ENCODE measurements around the gene EIF1AD. TPM values are rescaled to one million over a fixed set of nuclear protein-coding genes. Genes with fewer than 3 reads are reported as not detected.
A peak's percentile ranks its signal among the peaks of the same experiment; 100 is the strongest.

Gene EIF1AD
- total RNA-seq, 1 experiment from 2014 or later: 55.2 TPM

DNA sequence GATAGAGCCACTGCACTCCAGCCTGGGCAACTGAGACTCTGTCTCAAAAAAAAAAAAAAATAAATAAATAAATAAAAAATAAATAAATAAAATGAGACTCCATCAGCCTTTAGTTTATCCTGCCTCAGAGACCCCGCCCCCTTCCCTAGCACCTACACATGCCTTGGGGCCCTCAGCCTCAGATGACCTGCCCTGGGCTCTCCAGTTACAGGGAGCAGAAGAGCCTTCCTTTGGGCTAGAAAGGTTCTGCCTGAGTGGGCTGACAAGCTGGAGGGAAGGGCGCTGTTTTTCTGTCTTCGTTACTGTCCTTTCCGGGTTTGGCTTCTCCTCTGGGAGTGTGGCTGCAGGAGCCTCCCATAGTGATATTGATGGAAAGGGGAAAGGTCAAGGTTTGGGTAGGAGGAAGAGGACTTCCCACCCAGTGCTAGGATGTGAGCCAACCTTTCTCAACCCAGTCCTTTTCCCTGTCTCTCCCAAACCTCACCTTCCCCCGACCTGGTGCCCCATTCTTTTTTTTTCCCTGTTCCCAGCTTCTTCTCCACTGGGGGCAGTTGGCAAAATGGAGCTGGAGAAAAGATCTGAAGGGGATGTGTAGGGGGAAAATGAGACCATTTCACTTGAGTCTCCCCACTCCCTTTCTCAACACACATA lies 48.7 kb upstream of the EIF1AD start:
- H3K79me2 ChIP-seq (ENCODE audit: low read depth): peaks cover 36% of the 10 kb centered on the region
- peak overlapping the region; percentile 75 for H3K27ac ChIP-seq
- peaks cover 27% of the 10 kb centered on the region for H3F3A ChIP-seq (ENCODE audit: insufficient read depth, low read depth)
- H3K4me2 ChIP-seq: peak overlapping the region; percentile 96
- H3K4me1 ChIP-seq (replicated peaks; ENCODE audit: insufficient read depth): peaks cover 20% of the 10 kb centered on the region
- H4K20me1 ChIP-seq (ENCODE audit: insufficient read depth): peaks cover 11% of the 10 kb centered on the region; the same call in 1 of the 2 replicates
- no peaks in the 10 kb centered on the region for H3K9me2 ChIP-seq (ENCODE audit: insufficient read depth)
- H3K27me3 ChIP-seq (ENCODE audit: insufficient read depth, low read depth): no peaks in the 10 kb centered on the region
- DNase-seq: no peak
- TF ChIP-seq, protein P1, sequence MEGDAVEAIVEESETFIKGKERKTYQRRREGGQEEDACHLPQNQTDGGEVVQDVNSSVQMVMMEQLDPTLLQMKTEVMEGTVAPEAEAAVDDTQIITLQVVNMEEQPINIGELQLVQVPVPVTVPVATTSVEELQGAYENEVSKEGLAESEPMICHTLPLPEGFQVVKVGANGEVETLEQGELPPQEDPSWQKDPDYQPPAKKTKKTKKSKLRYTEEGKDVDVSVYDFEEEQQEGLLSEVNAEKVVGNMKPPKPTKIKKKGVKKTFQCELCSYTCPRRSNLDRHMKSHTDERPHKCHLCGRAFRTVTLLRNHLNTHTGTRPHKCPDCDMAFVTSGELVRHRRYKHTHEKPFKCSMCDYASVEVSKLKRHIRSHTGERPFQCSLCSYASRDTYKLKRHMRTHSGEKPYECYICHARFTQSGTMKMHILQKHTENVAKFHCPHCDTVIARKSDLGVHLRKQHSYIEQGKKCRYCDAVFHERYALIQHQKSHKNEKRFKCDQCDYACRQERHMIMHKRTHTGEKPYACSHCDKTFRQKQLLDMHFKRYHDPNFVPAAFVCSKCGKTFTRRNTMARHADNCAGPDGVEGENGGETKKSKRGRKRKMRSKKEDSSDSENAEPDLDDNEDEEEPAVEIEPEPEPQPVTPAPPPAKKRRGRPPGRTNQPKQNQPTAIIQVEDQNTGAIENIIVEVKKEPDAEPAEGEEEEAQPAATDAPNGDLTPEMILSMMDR (conservative IDR thresholded peaks at IDR 0.05): no peak
- TF ChIP-seq EZH2 (IDR thresholded peaks at IDR 0.05; ENCODE audit: low read depth): no peak
- H3K9me3 ChIP-seq (ENCODE audit: insufficient read depth, low read depth): no peaks in the 10 kb centered on the region
- ChIA-PET CTCF (interaction anchor here (0.6 kb wide), 5 partner anchors 12 to 369 kb away, joined by 3 to 9 read pairs (median 4); partner anchors contain the start of gene FIBP), POLR2A (ENCODE audit: unreplicated experiment) (interaction anchor here (0.7 kb wide), 2 partner anchors 338 to 759 kb away, joined by 5 read pairs; no protein-coding TSS in a partner anchor)
- BruUV-seq (replicated peaks): no TSS peak
- peak overlapping the region; percentile 97 for H2AFZ ChIP-seq
- peak overlapping the region; percentile 99; the same call in 1 of the 2 replicates for H3K4me3 ChIP-seq
- intact Hi-C loops (cut with micrococcal nuclease; ENCODE audit: unreplicated experiment): loop anchor here (5.0 kb wide), 1 partner anchor 478 kb away; the partner anchor contains the start of genes FAM89B and ZNRD2
- peaks cover 16% of the 10 kb centered on the region for H3K36me3 ChIP-seq (ENCODE audit: low read depth)

DNA sequence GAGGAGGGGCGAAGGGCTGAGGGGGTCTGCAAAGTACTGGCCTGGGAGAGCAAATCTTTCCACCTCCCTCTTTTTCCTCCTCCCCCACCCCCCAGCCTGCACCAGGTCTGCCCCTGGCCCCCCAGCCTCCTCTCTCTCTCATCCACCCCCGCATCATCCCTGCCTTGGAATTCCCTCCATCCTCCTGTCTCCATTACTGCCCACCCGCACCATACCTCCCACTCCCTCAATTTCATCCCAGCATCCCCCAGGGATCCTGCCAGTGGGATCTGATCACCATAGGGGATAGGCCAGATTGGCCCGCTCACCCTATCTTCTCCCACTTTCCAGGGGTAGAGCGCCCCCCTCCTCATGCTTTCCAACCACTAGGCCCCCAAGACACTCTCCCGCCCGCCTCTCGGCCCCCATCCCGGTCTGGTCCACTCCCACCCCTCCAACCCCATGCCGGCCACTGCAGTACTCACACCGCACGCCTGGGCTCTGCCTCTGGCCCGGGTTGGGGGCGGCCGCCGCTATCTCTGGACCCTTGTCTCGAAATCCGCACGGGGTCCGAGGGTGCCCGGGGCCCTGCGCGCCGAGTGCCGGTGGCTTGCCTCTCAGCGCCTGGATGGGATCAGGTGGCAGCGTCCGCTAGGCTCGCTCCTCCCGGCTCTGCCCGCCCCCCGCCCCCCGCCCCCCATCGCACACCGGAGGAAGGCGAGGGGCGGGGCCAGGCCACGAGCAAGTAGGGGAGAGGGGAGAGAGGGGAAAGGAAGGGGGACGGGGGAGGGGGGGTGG lies 46.8 kb upstream of the EIF1AD start, which contains the start of gene GAL3ST3:
Gene GAL3ST3, minus strand, starts transcription at position 615 of the 777 bp plus-strand sequence. CDS start 3,746 bp downstream, outside the sequence.
- Histone ChIP-seq H3K9me3 (ENCODE audit: insufficient read depth, low read depth) (no peaks in the 10 kb centered on the region), H3K4me3 (no peak within 1 kb of the TSS), H3F3A (ENCODE audit: insufficient read depth, low read depth) (peaks cover 25% of the 10 kb centered on the region), H2AFZ (no peak within 1 kb of the TSS), H3K36me3 (ENCODE audit: low read depth) (no peaks in the 10 kb centered on the region), H3K9me2 (ENCODE audit: insufficient read depth) (no peaks in the 10 kb centered on the region), H3K4me1 (replicated peaks; ENCODE audit: insufficient read depth) (peaks cover 17% of the 10 kb centered on the region), H4K20me1 (ENCODE audit: insufficient read depth) (peaks cover 9% of the 10 kb centered on the region; the same call in 1 of the 2 replicates), H3K4me2 (no peak within 1 kb of the TSS), H3K27me3 (ENCODE audit: insufficient read depth, low read depth) (no peaks in the 10 kb centered on the region), H3K79me2 (ENCODE audit: low read depth) (peaks cover 16% of the 10 kb centered on the region), H3K27ac (no peak within 1 kb of the TSS)
- no peak for DNase-seq
- BruUV-seq (replicated peaks): no TSS peak
- ChIA-PET CTCF (no interaction called here), POLR2A (ENCODE audit: unreplicated experiment) (no interaction called here)
- no peak for TF ChIP-seq EZH2 (IDR thresholded peaks at IDR 0.05; ENCODE audit: low read depth)
- TF ChIP-seq, protein P1 (conservative IDR thresholded peaks at IDR 0.05): no peak
- intact Hi-C loops (cut with micrococcal nuclease; ENCODE audit: unreplicated experiment): no loop called here

DNA sequence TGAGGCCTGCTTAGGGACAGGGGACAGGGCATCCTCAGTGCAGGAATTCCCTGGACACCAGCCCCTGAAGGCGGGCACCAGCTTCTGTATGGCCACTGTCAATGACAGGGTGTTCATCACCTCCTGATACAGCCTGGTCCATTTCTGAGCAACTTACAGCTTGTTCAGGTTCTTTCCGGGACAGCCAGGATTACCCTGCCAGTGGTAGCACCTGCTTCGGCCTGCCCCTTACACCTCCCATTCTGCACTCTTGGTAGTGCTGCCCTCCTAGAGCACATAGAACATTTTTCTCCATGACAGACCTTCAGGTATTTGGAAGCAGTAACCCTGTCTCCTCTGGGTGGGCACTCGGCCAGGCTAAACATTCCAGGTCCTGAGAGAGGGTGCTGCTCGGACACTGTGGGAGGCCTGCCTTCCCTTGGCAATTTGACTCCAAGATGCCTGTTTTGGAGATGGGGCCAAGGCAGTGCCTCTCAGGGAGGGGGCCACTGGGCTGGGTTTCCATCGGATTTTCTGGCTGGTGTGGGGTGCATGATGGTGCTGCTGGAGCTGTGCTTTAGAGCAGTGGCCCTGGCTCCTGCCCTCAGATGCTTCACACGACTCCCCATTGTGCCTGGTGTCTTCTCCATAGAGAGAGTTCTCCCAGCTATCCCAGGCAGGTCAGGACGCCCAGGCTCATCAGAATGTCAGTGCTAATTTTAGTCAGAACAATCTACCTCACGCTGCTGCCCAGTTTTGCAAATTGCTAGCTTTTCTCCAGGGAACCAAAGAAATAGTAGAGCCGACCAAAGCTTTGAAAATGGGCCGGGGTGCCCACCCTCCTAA lies 45.8 kb upstream of the EIF1AD start:
- no peak for TF ChIP-seq EZH2 (IDR thresholded peaks at IDR 0.05; ENCODE audit: low read depth)
- TF ChIP-seq, protein P1 (conservative IDR thresholded peaks at IDR 0.05): no peak

More for the DNA sequence above, 45.8 kb upstream of the EIF1AD start:
- Histone ChIP-seq H3F3A (ENCODE audit: insufficient read depth, low read depth) (peaks cover 20% of the 10 kb centered on the region), H3K9me3 (ENCODE audit: insufficient read depth, low read depth) (no peaks in the 10 kb centered on the region), H3K4me1 (replicated peaks; ENCODE audit: insufficient read depth) (peaks cover 10% of the 10 kb centered on the region), H3K27ac (no peak overlapping the region), H3K9me2 (ENCODE audit: insufficient read depth) (no peaks in the 10 kb centered on the region), H3K4me2 (no peak overlapping the region), H4K20me1 (ENCODE audit: insufficient read depth) (no peaks in the 10 kb centered on the region), H3K36me3 (ENCODE audit: low read depth) (no peaks in the 10 kb centered on the region), H3K27me3 (ENCODE audit: insufficient read depth, low read depth) (no peaks in the 10 kb centered on the region), H2AFZ (no peak overlapping the region), H3K4me3 (no peak overlapping the region), H3K79me2 (ENCODE audit: low read depth) (peaks cover 6% of the 10 kb centered on the region)
- ChIA-PET POLR2A (ENCODE audit: unreplicated experiment) (no interaction called here), CTCF (interaction anchor here (1.0 kb wide), 1 partner anchor 35 kb away, joined by 3 read pairs; no protein-coding TSS in a partner anchor)
- no TSS peak for BruUV-seq (replicated peaks)
- intact Hi-C loops (cut with micrococcal nuclease; ENCODE audit: unreplicated experiment): no loop called here
- no peak for DNase-seq

All from PC-9 (cell line).